Colon (tissue), 2 donors: ENCODE results near the gene SLC12A4.
"Not testable (repeated sequence)": the region's sequence is repeated elsewhere in the genome, so short reads cannot be mapped to it uniquely, and the experiment has no call there.

Source experiments
- FAIRE-seq: peaks from 2 replicates; lab custom pipeline; 2012; peaks lifted over from hg19 to GRCh38; lab: Jason Lieb, UNC
- donor health status: control.
- donor health status: control.

Gene SLC12A4

GRCh38 chr16:67968400-67969253 is at the start of gene SLC12A4:
SLC12A4 (minus strand) TSS chr16:67968637; CDS start chr16:67968553, 84 bp downstream.
- no peak for FAIRE-seq

GRCh38 chr16:68015681-68016080 is 47.2 kb upstream of the SLC12A4 start, which contains the start of gene DPEP2NB:
DPEP2NB (minus strand) TSS chr16:68015911; CDS start chr16:68015770, 141 bp downstream.
- FAIRE-seq = no peak

DNA sequence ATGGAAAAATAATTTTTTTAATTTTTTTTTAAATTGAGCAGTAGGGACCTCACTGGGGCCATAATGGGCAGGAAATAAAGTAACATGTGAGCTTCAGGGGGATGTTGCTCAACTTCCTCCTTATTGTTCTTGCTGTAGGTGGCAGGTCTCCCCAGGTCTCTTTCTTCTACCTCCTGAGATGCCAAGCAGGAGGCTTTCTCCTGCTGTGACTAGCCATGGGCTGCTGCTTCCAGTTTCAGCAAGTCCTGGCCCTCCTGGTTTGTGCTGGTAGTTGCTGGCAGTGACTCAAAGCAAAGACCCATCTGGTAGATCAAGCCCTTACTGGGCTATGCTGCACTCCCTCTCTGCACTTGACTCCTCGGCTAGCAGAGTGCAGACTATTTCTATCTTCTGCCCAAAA is 45.0 kb upstream of the SLC12A4 start:
- no peak for FAIRE-seq

GRCh38 chr16:68009872-68010271 is 41.4 kb upstream of the SLC12A4 start:
- FAIRE-seq = not testable (repeated sequence)

- no peak for FAIRE-seq
Measured at GRCh38 chr16:68009157-68009735, 40.8 kb upstream of the SLC12A4 start.

GRCh38 chr16:68005786-68006286 is 37.4 kb upstream of the SLC12A4 start:
- no peak for FAIRE-seq

DNA sequence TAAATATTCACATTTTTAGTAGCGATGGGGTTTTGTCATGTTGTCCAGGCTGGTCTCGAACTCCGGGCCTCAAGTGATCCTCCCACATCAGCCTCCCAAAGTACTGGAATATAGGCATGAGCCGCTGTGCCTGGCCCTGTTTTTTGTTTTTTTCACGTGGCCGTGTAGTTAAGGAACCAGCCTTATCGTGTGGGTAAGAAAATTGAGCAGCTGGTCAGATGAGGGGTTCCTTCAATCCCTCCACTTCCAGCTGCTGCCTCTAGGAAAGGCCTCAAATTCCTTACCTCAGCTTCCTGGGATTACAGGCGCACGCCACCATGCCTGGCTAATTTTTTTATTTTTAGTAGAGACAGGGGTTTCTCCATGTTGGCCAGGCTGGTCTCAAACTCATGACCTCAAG is 36.8 kb upstream of the SLC12A4 start:
- FAIRE-seq = no peak

- FAIRE-seq = no peak
Measured at GRCh38 chr16:68003031-68003430, 34.6 kb upstream of the SLC12A4 start.

DNA sequence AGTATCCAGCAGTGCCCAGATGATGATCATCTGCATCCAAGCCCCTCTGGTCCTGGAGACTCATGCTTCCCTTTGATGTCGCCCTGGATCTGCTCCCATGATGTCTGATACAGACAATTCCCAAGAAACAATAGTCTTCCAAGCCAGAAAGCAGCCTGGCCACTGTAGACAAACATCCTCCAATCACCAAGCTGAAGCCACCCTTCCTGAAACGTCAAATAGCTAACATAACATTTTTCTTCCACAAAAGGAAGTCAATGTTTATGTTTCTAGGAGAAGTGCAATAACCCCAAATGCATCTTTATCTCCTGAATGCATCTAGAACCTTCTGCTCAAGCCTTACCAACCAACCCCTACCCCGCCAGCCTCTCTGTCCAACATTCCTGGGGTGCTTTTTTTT is 32.0 kb upstream of the SLC12A4 start:
- no peak for FAIRE-seq

- FAIRE-seq = no peak
Measured at GRCh38 chr16:67999985-68000384, 31.5 kb upstream of the SLC12A4 start.

DNA sequence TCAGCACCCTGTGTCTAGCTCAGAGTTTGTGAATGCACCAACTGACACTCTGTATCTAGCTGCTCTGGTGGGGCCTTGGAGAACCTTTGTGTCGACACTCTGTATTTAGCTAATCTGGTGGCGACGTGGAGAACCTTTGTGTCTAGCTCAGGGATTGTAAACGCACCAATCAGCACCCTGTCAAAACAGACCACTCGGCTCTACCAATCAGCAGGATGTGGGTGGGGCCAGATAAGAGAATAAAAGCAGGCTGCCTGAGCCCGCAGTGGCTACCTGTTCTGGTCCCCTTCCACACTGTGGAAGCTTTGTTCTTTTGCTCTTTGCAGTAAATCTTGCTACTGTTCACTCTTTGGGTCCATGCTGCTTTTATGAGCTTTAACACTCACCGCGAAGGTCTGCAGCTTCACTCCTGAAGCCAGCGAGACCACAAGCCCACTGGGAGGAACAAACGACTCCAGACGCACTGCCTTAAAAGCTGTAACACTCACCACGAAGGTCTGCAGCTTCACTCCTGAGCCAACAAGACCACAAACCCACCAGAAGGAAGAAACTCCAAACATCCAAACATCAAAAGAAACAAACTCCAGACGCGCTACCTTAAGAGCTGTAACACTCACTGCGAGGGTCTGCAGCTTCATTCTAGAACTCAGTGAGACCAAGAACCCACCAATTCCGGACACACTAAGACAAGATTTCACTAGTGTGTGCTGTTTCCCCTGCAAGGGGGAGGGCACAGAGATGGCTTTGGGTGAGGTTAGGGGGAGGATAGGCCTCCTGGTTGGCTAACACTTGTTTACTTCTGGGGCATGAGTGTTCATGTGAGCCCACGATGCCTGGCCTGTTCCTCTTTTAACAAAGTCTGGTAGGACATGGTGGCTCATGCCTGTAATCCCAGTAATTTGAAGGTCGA is 30.6 kb upstream of the SLC12A4 start, which contains the start of gene DPEP2:
TSS of gene DPEP2 (minus strand) at position 706 of the 910 bp plus-strand sequence. CDS start 6,272 bp downstream, outside the sequence.
- not testable (repeated sequence) for FAIRE-seq

GRCh38 chr16:67998231-67998778 is 29.9 kb upstream of the SLC12A4 start:
- not testable (repeated sequence) for FAIRE-seq

DNA sequence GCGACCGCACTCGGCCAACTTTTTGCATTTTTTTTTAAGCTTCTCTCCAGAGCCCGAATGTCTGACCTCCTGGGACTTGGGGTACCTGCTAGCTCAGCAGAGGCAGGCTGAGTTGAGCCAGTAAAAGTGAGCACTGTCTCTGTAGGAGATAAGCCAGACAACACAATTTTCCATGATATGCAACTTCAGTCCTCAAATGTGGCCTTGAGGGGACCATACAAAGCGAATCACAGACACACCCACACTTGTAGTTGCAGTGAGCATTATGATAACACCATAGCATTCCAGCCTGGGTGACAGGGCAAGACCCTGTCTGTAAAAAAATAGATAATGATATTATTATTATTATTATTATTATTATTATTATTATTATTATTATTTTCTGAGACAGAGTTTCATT is 28.2 kb upstream of the SLC12A4 start:
- no peak for FAIRE-seq

DNA sequence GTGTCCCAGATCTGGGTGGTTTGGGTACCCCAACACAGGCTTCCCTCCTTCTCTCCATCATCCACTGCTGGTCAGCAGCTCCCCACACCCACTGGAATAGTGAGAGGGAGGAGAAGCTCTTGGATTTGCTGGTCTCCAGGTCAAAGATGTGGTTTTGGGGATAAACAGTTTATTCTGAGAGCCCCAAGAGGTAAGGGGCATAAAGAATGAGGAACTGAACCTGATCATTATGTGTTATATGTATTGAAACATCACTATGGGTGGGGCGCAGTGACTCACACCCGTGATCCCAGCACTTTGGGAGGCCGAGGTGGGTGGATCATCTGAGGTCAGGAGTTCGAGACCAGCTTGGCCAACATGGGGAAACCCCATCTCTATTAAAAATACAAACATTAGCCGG is 27.0 kb upstream of the SLC12A4 start:
- FAIRE-seq = no peak

GRCh38 chr16:67994040-67994408 is 25.6 kb upstream of the SLC12A4 start:
- FAIRE-seq = not testable (repeated sequence)

DNA sequence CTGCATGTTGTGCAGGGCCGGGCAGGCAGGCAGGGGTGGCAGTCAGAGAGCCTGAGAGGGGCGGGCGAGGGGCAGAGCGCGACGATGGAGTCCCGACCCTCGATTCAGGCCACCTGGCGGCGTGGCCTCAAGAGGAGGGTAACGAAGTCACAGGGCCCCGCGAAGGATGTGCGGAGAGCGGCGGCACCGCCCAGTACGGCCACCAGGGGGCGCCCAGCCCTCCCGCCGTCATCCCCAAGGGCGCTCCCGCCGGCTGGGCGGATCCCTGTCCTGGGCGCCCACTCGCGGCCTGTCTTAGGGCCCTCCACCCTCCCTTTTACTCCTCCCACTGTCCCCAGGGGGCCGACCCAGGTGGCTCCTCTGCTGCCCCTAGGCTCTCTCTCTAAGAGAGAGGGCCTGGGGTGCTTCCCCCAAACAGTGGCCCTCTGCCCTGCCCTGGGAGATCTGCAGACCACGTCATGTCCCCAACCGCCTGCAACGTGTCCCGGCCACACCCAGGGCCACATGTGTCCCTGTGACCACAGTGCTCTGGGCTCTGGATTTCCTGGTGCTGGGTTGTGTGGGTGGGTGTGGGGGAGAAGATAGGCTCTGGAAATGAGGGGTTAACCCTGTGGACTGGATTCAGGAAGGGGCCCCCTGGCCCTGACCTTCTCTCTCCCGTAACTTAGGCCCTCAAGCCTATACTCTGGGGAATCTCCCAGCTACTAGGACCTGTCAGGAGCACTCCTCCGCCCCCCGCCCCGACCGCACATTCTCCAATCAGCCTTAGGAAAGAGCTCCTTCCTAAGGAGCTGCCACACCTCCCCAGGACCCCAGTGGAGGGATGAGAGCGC is 25.0 kb upstream of the SLC12A4 start:
- FAIRE-seq = no peak

- FAIRE-seq = no peak
Measured at GRCh38 chr16:67992661-67993206, 24.3 kb upstream of the SLC12A4 start.

DNA sequence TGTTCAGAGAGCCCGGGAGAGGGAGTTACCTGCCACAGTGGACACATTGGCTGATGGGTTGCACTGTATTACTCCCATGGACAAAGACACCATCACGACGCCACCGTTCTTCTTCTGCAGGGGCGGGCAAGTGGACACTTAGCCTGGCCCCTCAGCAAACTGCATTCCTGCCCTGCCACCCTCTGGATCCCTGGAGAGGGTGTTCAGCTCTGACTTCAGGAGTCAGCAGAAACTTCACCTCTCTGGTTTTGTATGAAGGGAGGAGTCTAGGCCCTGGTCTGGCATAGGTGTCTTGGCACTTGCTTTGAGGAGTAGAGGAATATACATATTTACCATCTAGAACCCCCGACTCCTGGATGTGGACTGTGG is 21.6 kb upstream of the SLC12A4 start:
- FAIRE-seq = no peak

DNA sequence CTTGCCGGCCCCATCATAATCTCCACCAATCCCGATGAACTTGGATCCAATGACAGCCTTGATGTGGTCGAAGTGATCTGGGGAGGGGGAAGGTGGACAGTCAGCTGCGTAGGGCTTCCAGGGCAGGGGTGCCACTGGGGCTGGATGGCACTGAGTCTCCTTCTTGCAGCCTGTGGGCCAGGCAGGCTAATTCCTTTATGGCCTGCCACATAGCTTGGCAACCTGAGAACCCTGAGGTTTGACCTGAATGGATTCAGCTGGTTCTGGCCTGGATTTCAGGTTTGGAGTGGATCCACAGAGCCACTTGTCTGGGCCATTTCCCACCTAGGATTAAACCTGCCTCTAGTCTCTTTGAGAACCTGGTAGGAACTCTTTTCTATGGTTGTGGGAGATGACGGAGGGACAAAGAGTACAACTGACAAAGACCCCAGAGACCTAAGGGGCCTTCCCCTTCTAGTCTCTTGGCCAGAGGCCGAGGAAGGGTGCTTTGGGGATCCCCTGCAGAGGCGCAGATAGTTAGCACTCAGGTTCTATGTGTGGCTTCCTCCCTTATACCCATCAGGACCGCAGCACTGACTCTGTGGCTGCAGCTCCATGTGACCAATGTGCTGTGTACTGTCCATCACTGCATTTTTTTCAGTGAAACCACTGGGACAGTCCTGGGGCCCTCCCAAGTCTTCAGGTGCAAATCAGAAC is 21.0 kb upstream of the SLC12A4 start:
- no peak for FAIRE-seq

- FAIRE-seq = no peak
Measured at GRCh38 chr16:67988675-67989074, 20.2 kb upstream of the SLC12A4 start.
